K562 (cell line): Measurements from ENCODE around the gene MRPL4. TPM values are rescaled to one million over a fixed set of nuclear protein-coding genes. Genes with fewer than 3 reads are reported as not detected.

Source experiments
- ELF1 ChIP-seq: fragments of 200-800 bp; sonication (Bioruptor generic); IDR thresholded peaks from 2 replicates; pipeline ENCODE4 v1.6.1; 2016; ENCODE audit warnings: missing genetic modification characterization, missing compliant biosample characterization
- ETV1 ChIP-seq: fragments of 450-650 bp; conservative IDR thresholded peaks from 2 replicates; pipeline ENCODE4 v1.6.1; 2016; ENCODE audit warnings: missing genetic modification characterization, control low read depth, low read depth, missing compliant biosample characterization
- HNRNPL ChIP-seq: fragments of 200-400 bp; formaldehyde crosslinking; IDR thresholded peaks from 2 replicates; pipeline ENCODE4 v1.6.1; 2017; ENCODE audit warnings: low read depth, mild to moderate bottlenecking, low read length
- HNRNPUL1 ChIP-seq: fragments of 200-400 bp; formaldehyde crosslinking; IDR thresholded peaks from 2 replicates; pipeline ENCODE4 v1.6.1; 2017; ENCODE audit warnings: low read length
- NR3C1 ChIP-seq: sonication (generic); formaldehyde crosslinking; IDR thresholded peaks from 2 replicates; pipeline ENCODE4 v1.8.1; 2022; ENCODE audit warnings: missing genetic modification reagents
- PHTF2 ChIP-seq: fragments of 250-450 bp; sonication (Bioruptor Pico); IDR thresholded peaks from 2 replicates; pipeline ENCODE4 v1.5.0; 2021; ENCODE audit warnings: mild to moderate bottlenecking
- PTBP1 ChIP-seq: fragments of 200-400 bp; formaldehyde crosslinking; IDR thresholded peaks from 2 replicates; pipeline ENCODE4 v1.6.1; 2017; ENCODE audit warnings: low read depth, low read length
- RB1 ChIP-seq: fragments of 450-650 bp; IDR thresholded peaks from 2 replicates; pipeline ENCODE4 v1.6.1; 2017; ENCODE audit warnings: low read depth, mild to moderate bottlenecking
- RBM34 ChIP-seq: fragments of 200-400 bp; formaldehyde crosslinking; IDR thresholded peaks from 2 replicates; pipeline ENCODE4 v1.6.1; 2018; ENCODE audit warnings: low read length, borderline replicate concordance; ENCODE audit not compliant: insufficient read depth
- SETDB1 ChIP-seq: IDR thresholded peaks from one replicate; pipeline ENCODE4 v1.6.1; 2012; ENCODE audit warnings: low read length, control low read depth, inconsistent platforms
- SNRNP70 ChIP-seq: fragments of 200-400 bp; formaldehyde crosslinking; optimal IDR thresholded peaks from 2 replicates; pipeline ENCODE3; 2017; ENCODE audit warnings: low read depth, low read length
- SPI1 ChIP-seq: IDR thresholded peaks from 2 replicates; pipeline ENCODE4 v1.6.1; 2011; ENCODE audit warnings: low read depth, low read length, control low read depth, borderline replicate concordance
- TOE1 ChIP-seq, 2 experiments: fragments of 450-650 bp in 1 of 2; sonication (generic) in 1 of 2; formaldehyde crosslinking in 1 of 2; IDR thresholded peaks; 2 replicates each; pipeline versions ENCODE4 v1.7.1 to v1.8.0; 2016 to 2022; ENCODE audit warnings: borderline replicate concordance in 2 of 2, mild to moderate bottlenecking in 2 of 2, antibody characterized with exemption in 1 of 2, inconsistent platforms in 1 of 2, low read depth in 1 of 2, missing genetic modification reagents in 1 of 2, moderate library complexity in 1 of 2
- ZBTB17 ChIP-seq: fragments of 450-650 bp; formaldehyde crosslinking; IDR thresholded peaks from 2 replicates; pipeline ENCODE4 v1.4.0; 2020; ENCODE audit warnings: mild to moderate bottlenecking
- ZNF165 ChIP-seq: fragments of 250-450 bp; sonication (Bioruptor Pico); IDR thresholded peaks from 2 replicates; pipeline ENCODE4 v1.4.0; 2020; ENCODE audit warnings: borderline replicate concordance
- ZNF239 ChIP-seq: fragments of 250-450 bp; sonication (Bioruptor Pico); IDR thresholded peaks from 2 replicates; pipeline ENCODE4 v1.4.0; 2020; ENCODE audit warnings: mild to moderate bottlenecking
- ZNF24 ChIP-seq: fragments of 450-650 bp; IDR thresholded peaks from 2 replicates; pipeline ENCODE4 v1.6.1; 2016
- polyA plus RNA-seq, 8 experiments: library from polyadenylated mRNA; depleted of rRNA in 4 of 8; stranded (reverse) in 5 of 8; unstranded in 3 of 8; fragments of >200 nt; fragmentation: Nextera tagmentation in 2 of 8; fragmentation: Illumina TruSeq in 1 of 8; extraction: Ambion mirVana in 2 of 8; extraction: Trizol in 1 of 8; gene quantifications; 2 replicates each; pipeline versions ENCODE4 v1.2.1 to v1.2.3, GENCODE V29; 2011 to 2014; ENCODE audit warnings: inconsistent platforms in 1 of 8, missing spikeins in 1 of 8
- total RNA-seq, 7 experiments: library from RNA; depleted of rRNA in 6 of 7; stranded (reverse); fragments of >200 nt in 6 of 7; fragmentation: Illumina TruSeq in 2 of 7; extraction: Trizol in 2 of 7; gene quantifications; 2 replicates each; pipeline versions ENCODE4 v1.2.1 to v1.2.3, GENCODE V29; 2011 to 2021; ENCODE audit warnings: low replicate concordance in 1 of 7
- TF ChIP-seq, protein P1 (sequence below): fragments of 450-650 bp; formaldehyde crosslinking; IDR thresholded peaks from 2 replicates; pipeline ENCODE4 v1.4.0; 2020; ENCODE audit warnings: mild to moderate bottlenecking
- TF ChIP-seq, protein P2 (sequence below), 2 experiments: fragments of 150-350 bp in 1 of 2; IDR thresholded peaks; 2 replicates each; pipeline ENCODE4 v1.6.1; 2012 to 2016; ENCODE audit warnings: low read depth in 2 of 2, low read length in 2 of 2, mild to moderate bottlenecking in 1 of 2, moderate library complexity in 1 of 2
- TF ChIP-seq, protein P3 (sequence below), 2 experiments: fragments of 250-450 bp in 1 of 2; fragments of 450-650 bp in 1 of 2; sonication (Bioruptor Pico) in 1 of 2; IDR thresholded peaks; 2 replicates each; pipeline versions ENCODE4 v1.6.1 to v1.8.0; 2016 to 2021; ENCODE audit warnings: mild to moderate bottlenecking in 2 of 2, moderate library complexity in 2 of 2, missing compliant biosample characterization in 1 of 2, missing genetic modification characterization in 1 of 2
- TF ChIP-seq, protein P4 (sequence below): fragments of 250-450 bp; sonication (Bioruptor Pico); IDR thresholded peaks from 2 replicates; pipeline ENCODE4 v1.5.0; 2022; ENCODE audit warnings: mild to moderate bottlenecking

Gene MRPL4
- total and polyA plus RNA-seq, 9 of the 15 experiments (the other 6 are each of a cell fraction or from before 2014, with no cell fraction given) = 1.4 to 239 (median 64.9) TPM

DNA sequence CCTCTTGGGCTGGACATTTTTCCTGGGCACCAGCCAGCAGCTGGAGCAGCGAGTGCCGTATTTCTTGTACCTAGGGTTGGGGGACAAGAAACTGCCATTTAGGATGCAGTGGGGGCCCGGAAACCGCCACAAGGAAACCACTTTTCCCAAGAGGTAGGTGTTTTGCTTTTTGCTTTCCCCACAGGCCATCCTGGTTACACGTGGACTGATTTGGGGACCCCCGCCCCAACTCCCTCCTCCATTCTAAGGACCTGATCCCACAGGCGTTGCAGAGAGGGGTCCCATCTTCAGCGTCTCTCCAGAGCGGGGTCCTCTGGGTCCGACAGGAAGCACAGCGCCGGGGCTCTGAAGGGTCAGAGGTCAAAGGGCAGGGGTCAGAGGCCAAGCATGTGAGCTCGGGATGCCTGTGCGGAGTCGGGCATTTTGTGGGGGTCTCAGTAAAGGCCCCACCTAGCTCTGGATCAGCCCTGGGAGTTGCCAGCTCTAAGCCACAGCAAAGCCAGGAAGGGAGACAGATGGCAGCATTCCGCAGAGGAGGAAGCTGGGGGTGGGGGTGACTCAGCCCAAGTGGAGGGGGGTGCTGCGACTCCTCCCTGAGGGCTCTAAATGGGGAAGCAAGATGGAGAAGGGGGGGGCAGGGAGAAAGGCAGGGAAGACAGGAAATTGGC is 53.3 kb downstream of the MRPL4 start (continued):
- TF ChIP-seq, protein P1, sequence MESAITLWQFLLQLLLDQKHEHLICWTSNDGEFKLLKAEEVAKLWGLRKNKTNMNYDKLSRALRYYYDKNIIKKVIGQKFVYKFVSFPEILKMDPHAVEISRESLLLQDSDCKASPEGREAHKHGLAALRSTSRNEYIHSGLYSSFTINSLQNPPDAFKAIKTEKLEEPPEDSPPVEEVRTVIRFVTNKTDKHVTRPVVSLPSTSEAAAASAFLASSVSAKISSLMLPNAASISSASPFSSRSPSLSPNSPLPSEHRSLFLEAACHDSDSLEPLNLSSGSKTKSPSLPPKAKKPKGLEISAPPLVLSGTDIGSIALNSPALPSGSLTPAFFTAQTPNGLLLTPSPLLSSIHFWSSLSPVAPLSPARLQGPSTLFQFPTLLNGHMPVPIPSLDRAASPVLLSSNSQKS (CRISPR knock-in tag) = no peak
- TF ChIP-seq ELF1 (tag) (no peak), HNRNPL (no peak), ZNF24 (no peak), ETV1 (tag) (0 out of 2 replicates have a peak, but pooled peaks have one; percentile 13), ZBTB17 (CRISPR knock-in tag) (peak; percentile 66; the same call in 1 of the 2 replicates), NR3C1 (no peak), TOE1 (IDR thresholded peaks at IDR 0.05; ENCODE audit: borderline replicate concordance) (0 out of 2 replicates have a peak, but pooled peaks have one; percentile 7), TOE1 (CRISPR knock-in tag; IDR thresholded peaks at IDR 0.05; ENCODE audit: borderline replicate concordance, low read depth) (no peak), SPI1 (no peak), RBM34 (no peak), RB1 (no peak), SNRNP70 (no peak), PHTF2 (CRISPR knock-in tag) (no peak), HNRNPUL1 (no peak), ZNF165 (CRISPR knock-in tag) (no peak), SETDB1 (no peak), PTBP1 (peak; percentile 100), ZNF239 (CRISPR knock-in tag) (no peak)
- TF ChIP-seq, protein P2, sequence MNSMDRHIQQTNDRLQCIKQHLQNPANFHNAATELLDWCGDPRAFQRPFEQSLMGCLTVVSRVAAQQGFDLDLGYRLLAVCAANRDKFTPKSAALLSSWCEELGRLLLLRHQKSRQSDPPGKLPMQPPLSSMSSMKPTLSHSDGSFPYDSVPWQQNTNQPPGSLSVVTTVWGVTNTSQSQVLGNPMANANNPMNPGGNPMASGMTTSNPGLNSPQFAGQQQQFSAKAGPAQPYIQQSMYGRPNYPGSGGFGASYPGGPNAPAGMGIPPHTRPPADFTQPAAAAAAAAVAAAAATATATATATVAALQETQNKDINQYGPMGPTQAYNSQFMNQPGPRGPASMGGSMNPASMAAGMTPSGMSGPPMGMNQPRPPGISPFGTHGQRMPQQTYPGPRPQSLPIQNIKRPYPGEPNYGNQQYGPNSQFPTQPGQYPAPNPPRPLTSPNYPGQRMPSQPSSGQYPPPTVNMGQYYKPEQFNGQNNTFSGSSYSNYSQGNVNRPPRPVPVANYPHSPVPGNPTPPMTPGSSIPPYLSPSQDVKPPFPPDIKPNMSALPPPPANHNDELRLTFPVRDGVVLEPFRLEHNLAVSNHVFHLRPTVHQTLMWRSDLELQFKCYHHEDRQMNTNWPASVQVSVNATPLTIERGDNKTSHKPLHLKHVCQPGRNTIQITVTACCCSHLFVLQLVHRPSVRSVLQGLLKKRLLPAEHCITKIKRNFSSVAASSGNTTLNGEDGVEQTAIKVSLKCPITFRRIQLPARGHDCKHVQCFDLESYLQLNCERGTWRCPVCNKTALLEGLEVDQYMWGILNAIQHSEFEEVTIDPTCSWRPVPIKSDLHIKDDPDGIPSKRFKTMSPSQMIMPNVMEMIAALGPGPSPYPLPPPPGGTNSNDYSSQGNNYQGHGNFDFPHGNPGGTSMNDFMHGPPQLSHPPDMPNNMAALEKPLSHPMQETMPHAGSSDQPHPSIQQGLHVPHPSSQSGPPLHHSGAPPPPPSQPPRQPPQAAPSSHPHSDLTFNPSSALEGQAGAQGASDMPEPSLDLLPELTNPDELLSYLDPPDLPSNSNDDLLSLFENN (IDR thresholded peaks at IDR 0.05; ENCODE audit: low read depth in 2 of 2, low read length in 2 of 2) = no peak
- TF ChIP-seq, protein P3, sequence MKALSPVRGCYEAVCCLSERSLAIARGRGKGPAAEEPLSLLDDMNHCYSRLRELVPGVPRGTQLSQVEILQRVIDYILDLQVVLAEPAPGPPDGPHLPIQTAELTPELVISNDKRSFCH (CRISPR knock-in tag; IDR thresholded peaks at IDR 0.05) = no peak
- TF ChIP-seq, protein P3 (tag; IDR thresholded peaks at IDR 0.05) = peak; percentile 33; the same call in 1 of the 2 replicates
- TF ChIP-seq, protein P4, sequence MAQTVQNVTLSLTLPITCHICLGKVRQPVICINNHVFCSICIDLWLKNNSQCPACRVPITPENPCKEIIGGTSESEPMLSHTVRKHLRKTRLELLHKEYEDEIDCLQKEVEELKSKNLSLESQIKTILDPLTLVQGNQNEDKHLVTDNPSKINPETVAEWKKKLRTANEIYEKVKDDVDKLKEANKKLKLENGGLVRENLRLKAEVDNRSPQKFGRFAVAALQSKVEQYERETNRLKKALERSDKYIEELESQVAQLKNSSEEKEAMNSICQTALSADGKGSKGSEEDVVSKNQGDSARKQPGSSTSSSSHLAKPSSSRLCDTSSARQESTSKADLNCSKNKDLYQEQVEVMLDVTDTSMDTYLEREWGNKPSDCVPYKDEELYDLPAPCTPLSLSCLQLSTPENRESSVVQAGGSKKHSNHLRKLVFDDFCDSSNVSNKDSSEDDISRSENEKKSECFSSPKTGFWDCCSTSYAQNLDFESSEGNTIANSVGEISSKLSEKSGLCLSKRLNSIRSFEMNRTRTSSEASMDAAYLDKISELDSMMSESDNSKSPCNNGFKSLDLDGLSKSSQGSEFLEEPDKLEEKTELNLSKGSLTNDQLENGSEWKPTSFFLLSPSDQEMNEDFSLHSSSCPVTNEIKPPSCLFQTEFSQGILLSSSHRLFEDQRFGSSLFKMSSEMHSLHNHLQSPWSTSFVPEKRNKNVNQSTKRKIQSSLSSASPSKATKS (CRISPR knock-in tag) = no peak
